Bladder microvascular endothelial cell (primary cell): ENCODE results near the gene CD177. TPM values are rescaled to one million over a fixed set of nuclear protein-coding genes. Genes with fewer than 3 reads are reported as not detected.

Experiments
- total RNA-seq: library from RNA; depleted of rRNA; stranded (reverse); fragments of >200 nt; gene quantifications from 2 replicates; pipeline ENCODE4 v1.2.3, GENCODE V29; 2014

Gene CD177, protein sequence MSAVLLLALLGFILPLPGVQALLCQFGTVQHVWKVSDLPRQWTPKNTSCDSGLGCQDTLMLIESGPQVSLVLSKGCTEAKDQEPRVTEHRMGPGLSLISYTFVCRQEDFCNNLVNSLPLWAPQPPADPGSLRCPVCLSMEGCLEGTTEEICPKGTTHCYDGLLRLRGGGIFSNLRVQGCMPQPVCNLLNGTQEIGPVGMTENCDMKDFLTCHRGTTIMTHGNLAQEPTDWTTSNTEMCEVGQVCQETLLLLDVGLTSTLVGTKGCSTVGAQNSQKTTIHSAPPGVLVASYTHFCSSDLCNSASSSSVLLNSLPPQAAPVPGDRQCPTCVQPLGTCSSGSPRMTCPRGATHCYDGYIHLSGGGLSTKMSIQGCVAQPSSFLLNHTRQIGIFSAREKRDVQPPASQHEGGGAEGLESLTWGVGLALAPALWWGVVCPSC
- total RNA-seq = under 0.01 and 0.69 TPM in 2 replicates

GRCh38 chr19:43353606-43354304 lies at the start of gene CD177:
TSS of gene CD177 (plus strand) at chr19:43353686. CDS start at chr19:43353715, 29 bp downstream.

Other genes starting within 250 kb of the CD177 start
- not detected in 2 replicates for gene PSG5, start 167.2 kb upstream of the CD177 start, total RNA-seq
- gene PSG4, start 148.0 kb upstream of the CD177 start, total RNA-seq = 0.65 TPM in 1 of 2 replicates, not detected in the other
- 0.06 TPM in 1 of 2 replicates, not detected in the other for gene PSG9, start 84.2 kb upstream of the CD177 start, total RNA-seq
- not detected in 2 replicates for gene TEX101, start 61.2 kb downstream of the CD177 start, total RNA-seq
- gene LYPD3, start 111.9 kb downstream of the CD177 start, total RNA-seq = under 0.01 and 0.44 TPM in 2 replicates
- 6.2 and 36.8 TPM in 2 replicates for gene PHLDB3, start 151.1 kb downstream of the CD177 start, total RNA-seq
- gene ETHE1, start 173.5 kb downstream of the CD177 start, total RNA-seq = 79.2 and 94.7 TPM in 2 replicates
- gene ZNF575, start 179.5 kb downstream of the CD177 start, total RNA-seq = 0.06 and 0.16 TPM in 2 replicates
- gene XRCC1, start 221.8 kb downstream of the CD177 start, total RNA-seq = 12.1 and 13.0 TPM in 2 replicates
- gene PINLYP, start 222.1 kb downstream of the CD177 start, total RNA-seq = 0.16 and 2.8 TPM in 2 replicates
- 16.0 and 53.0 TPM in 2 replicates for gene IRGQ, start 242.4 kb downstream of the CD177 start, total RNA-seq
- 7.8 and 9.6 TPM in 2 replicates for gene ZNF576, start 242.9 kb downstream of the CD177 start, total RNA-seq